NCI-H2227 (cell line): Measurements from ENCODE around the gene RNF207.
"Not testable (repeated sequence)": the region's sequence is repeated elsewhere in the genome, so short reads cannot be mapped to it uniquely, and the experiment has no call there.

Source experiments
- DNase-seq: peaks from one replicate; lab custom pipeline; 2025; ENCODE audit not compliant: unreplicated experiment; lab: John Stamatoyannopoulos, UW

RNF207 gene

DNA sequence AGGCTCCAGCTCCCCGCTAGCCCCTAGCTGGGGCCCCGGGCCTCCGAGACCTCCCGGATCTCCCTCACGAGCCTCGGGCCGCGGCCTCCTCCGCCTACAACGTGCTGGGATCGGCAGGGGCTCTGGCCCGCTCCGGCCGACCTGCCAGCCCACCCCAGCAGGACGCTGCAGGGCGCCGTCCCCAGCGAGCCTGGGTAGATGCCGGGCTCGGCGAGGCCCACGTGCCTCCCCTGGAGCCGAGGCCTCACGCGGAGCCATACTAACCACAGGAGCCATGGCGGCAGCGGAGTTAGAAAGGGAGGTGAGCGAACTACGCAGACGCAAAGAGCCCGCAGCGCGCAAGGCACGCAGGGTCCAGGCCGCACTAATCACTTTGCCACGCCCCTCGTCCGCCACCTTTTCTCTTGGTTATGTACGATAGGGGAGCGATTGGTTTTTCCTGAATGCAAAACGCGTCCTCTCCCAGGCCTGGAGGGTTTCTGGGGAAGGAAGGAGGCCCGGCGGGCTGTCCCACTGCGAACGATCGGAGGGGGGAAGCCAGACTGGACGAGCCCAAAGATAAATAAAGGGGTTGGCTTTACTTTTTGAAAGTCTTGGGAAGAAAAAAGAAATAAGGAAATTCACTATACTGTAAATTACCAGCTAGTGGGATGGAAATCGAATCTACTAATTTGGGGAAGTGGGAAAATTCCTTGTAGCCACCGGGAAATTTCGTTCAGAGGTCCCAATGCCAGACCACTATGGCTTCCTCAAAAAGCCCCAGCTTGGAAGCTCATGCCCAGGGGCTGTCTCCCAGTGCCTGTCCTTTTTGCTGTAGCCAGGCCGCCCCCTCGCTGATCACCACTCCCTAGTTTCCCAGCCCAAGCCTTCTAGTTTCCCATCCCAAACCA, 6.4 kb upstream of the RNF207 start, which contains the start of gene RPL22:
Gene RPL22, minus strand, starts transcription at position 298 of the 890 bp plus-strand sequence. Its CDS starts 22 bp downstream, at position 276.
- peak; percentile 99 for DNase-seq

- no peak for DNase-seq
Observed at GRCh38 chr1:6200188-6200809, 5.6 kb upstream of the RNF207 start.

DNA sequence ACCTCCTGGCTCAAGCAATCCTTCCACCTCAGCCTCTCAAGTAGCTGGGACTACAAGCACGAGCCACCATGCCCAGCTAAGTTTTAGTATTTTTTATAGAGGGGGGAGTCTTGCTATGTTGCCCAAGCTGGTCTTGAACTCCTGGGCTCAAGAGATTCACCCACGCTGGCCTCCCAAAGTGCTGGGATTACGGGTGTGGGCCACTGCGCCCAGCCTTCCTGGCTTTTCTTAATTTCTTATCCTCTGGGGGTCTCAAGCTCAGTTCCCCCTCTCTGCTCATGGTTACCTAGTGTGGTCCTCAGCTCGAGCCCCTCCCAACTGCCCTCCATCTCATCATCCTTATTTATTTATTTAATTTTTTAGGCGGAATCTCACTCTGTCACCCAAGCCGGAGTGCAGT, 3.7 kb upstream of the RNF207 start:
- no peak for DNase-seq

- DNase-seq: no peak
Observed at GRCh38 chr1:6206520-6206855, 569 bp downstream of the RNF207 start.

DNA sequence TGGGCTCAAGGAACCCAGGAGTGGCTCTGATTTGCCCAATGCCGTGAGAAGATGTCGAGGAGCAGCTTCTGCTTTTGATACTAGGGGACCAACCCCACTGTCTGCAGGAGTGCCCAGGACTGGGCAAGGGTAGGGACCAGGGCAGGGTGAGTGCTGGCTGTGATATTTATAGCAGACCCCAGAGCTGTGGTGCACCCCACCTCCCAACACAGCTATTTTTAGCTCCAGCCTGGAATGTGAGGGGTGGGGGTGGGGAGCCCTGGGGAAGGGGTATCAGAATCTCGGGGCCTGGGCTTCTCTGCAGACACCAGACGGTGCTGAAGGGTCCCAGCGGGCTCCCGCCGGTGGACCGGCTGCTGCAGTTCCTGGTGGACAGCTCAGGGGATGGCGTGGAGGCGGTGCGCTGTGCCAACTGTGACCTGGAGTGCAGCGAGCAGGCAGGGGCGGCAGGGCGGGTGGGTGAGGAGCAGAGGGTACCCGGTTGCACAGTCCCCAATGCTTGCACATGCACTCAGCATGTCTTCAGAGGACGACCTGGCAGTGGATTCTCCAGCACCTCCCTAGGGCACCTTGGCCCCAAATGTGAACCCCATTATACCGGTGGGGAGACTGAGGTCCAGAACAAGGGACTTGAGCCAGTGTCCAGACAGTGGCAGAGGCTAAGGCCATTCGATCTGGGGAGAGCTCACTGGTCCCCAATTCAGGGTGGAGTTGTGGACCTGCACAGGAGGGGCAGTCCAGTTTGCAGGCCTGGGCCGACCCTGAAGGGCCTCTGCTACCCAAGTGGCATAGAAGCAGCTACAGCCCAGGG, 1.4 kb downstream of the RNF207 start:
- DNase-seq: no peak

- no peak for DNase-seq
Observed at GRCh38 chr1:6207921-6208320, 2.0 kb downstream of the RNF207 start.

DNA sequence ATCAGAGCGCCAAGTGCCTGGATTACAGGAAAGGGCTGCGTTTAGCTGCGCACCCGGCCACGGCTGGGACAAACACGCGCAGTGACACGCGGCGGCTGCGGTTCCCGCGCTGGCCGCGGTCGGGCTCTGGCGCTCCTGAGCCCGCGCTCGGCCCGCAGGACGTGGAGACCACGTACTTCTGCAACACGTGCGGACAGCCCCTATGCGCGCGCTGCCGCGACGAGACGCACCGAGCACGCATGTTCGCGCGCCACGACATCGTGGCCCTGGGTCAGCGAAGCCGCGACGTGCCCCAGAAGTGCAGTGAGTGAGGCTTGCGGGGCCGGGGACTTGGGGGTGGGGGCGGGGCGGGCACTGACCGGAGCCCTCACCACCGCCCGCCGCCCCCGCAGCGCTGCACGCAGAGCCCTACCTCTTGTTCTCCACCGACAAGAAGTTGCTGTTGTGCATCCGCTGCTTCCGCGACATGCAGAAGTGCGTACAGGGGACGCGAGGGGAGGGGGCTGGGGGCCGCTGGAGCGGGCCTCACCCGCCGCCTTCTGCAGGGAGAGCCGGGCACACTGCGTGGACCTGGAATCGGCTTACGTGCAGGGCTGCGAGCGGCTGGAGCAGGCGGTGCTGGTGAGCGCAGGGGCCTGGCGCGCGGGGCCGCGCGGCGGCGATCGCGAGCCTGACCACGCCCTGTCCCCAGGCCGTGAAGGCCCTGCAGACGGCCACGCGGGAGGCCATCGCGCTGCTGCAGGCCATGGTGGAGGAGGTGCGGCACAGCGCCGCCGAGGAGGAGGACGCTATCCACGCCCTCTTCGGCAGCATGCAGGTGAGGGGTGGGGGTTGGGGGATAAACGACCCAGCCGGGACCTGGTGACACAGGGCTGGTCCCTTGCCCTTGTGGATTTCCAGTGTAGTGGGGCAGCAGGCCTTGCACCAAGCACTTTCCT, 3.1 kb downstream of the RNF207 start:
- no peak for DNase-seq

- DNase-seq: no peak
Observed at GRCh38 chr1:6209661-6210580, 4.0 kb downstream of the RNF207 start.

DNA sequence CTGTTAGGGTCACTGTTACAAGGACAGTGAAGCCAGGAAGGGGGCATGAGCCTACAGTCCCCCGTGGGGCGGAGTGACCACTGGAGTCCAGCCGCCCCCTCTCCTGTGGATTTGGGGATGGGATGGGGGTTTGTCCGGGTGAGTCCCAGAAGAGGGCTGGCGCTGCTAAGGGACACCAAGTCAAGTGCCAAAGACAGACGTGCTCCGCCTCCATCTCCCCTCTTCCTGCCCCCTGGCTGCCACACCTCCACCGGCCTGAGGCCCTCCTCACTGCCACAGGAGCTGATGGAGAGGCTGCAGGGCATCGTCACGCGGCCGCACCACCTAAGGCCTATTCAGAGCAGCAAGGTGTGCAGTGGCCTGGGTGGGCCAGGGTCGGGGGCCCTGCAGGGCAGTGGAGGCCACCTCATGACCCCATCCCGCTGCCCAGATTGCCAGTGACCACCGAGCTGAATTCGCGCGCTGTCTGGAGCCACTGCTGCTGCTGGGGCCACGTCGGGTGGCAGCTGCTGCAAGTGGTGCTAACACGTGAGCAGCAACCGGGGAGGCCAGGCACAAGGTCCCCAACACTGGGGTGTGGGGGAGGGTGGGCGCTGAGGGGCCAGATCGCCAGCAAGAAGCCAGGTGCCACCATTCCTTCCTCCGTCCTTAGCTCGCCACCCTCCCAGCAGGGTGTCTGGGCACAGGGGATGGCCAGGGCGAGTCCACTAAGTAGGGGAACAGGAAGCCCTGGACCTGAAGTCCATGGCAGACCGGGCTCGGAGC, 4.9 kb downstream of the RNF207 start:
- no peak for DNase-seq

DNA sequence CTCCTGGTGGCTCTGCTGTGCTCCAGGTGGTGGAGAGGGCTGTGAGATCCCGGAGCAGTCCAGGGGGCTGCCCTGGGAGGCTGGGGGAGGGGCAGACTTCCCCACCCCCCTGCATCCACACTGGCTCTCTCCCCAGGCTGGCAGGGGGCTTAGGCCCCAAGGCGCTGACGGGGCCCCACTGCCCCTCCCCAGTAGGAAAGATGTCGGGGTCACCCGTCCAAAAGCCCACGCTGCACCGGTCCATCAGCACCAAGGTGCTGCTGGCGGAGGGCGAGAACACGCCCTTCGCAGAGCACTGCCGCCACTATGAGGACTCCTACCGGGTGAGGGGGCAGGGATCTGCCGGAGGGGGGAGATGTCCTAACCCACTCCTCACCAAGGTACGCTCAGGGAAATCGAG, 5.8 kb downstream of the RNF207 start:
- no peak for DNase-seq

GRCh38 chr1:6212193-6212959, 6.5 kb downstream of the RNF207 start:
- DNase-seq: no peak

GRCh38 chr1:6218375-6219164, 12.7 kb downstream of the RNF207 start:
- no peak for DNase-seq

GRCh38 chr1:6219641-6220040, 13.7 kb downstream of the RNF207 start:
- DNase-seq: not testable (repeated sequence)

DNA sequence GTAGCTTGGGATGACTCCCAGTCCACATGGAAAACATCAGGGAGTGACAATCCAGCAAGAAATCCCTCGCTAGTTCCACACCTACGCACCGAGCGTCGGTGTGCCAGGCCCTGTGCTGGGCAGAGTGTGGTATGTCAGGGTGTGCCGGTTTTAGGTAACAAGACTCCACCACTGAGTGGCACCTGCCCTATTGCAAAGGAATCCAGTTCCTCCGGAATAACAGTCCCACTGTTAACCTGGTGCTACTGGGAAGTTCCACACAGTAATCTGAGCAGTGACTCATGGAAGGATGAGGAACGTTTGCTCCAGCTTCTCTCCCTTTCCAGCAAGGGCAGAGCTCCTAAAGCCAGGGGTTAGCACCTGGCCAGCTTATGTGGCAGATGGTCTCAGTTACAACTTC, 14.3 kb downstream of the RNF207 start:
- DNase-seq: no peak

- no peak for DNase-seq
Observed at GRCh38 chr1:6221210-6221784, 15.4 kb downstream of the RNF207 start.

DNA sequence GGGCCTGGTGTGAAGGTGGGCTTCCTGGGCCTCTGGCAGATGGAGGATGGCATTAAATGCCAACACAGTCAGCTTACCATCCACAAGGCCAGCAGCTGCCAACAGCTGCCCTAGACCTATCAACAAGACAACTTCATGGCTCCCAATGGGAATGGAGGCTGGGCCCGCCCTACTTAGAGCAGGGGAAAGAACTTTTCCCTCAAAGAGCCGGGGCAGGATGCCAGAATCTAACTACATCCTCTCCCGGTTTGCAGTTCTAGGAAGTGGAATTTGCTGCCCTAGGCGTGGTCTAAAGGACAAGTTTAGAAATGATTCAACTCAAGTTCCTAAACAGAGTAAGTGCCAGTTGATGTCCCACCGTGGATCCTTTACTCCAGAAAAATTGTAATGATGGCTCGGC, 16.7 kb downstream of the RNF207 start:
- no peak for DNase-seq

- DNase-seq: no peak
Observed at GRCh38 chr1:6223617-6224016, 17.7 kb downstream of the RNF207 start.
